Body of pancreas (tissue), 4 donors: Measurements from ENCODE around the gene GBP6.

Experiments
- POLR2A ChIP-seq, 3 donors: fragments of 450-650 bp; IDR thresholded peaks; one replicate each; pipeline ENCODE4 v1.6.1; 2016; ENCODE audit warnings: antibody characterized with exemption in 3 of 3, mild to moderate bottlenecking in 2 of 3
- TF ChIP-seq, protein P1 (sequence below), 7 experiments: fragments of 450-650 bp in 4 of 7; fragments of 200-600 bp in 3 of 7; sonication (generic) in 3 of 7; IDR thresholded peaks; one replicate each; pipeline ENCODE4 v1.5.1; 2016 to 2019; ENCODE audit warnings: antibody characterized with exemption in 7 of 7

DNA sequence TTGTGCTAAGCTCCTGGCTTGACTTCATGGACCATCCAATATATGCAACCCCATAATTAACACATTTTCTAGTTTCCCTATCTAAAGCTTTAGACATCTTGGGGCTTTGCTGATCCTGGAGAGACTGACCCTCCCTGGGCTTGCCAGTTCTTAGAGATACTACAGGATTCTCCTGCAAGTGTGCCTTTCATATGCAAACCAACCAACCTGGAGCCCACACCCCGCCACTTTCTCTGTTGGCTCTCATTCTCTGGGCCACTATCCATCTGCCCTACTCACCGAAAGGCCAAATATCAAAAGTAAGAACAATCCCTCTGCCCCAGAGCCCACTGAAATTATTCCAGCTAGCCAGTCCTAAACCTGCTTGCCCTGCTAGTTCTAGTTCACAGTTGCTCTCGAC lies 2.2 kb upstream of the GBP6 start:
- TF ChIP-seq, protein P1, sequence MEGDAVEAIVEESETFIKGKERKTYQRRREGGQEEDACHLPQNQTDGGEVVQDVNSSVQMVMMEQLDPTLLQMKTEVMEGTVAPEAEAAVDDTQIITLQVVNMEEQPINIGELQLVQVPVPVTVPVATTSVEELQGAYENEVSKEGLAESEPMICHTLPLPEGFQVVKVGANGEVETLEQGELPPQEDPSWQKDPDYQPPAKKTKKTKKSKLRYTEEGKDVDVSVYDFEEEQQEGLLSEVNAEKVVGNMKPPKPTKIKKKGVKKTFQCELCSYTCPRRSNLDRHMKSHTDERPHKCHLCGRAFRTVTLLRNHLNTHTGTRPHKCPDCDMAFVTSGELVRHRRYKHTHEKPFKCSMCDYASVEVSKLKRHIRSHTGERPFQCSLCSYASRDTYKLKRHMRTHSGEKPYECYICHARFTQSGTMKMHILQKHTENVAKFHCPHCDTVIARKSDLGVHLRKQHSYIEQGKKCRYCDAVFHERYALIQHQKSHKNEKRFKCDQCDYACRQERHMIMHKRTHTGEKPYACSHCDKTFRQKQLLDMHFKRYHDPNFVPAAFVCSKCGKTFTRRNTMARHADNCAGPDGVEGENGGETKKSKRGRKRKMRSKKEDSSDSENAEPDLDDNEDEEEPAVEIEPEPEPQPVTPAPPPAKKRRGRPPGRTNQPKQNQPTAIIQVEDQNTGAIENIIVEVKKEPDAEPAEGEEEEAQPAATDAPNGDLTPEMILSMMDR (IDR thresholded peaks at IDR 0.05), result no peak
- no peak for TF ChIP-seq POLR2A (IDR thresholded peaks at IDR 0.05)
